B cell (primary cell): ENCODE results near the gene PSD4. TPM values are rescaled to one million over a fixed set of nuclear protein-coding genes. Genes with fewer than 3 reads are reported as not detected.

Source experiments
- ATAC-seq: fragments of 200-7000 bp; cut with Tn5 transposase; one replicate; pipeline ENCODE4 v1.10.0; 2021; ENCODE audit warnings: low read depth, mild to moderate bottlenecking, moderate number of reproducible peaks, moderate library complexity
- CTCF ChIA-PET: fragments of 350-600 bp; sonication (Branson Sonifier 250); formaldehyde crosslinking; loops from one replicate; lab custom pipeline; 2021; ENCODE audit warnings: antibody characterized with exemption, inconsistent platforms; lab: Charles Lee
- POLR2A ChIA-PET: fragments of 350-600 bp; sonication (Branson Sonifier 250); formaldehyde crosslinking; loops from one replicate; lab custom pipeline; 2021; ENCODE audit warnings: antibody characterized with exemption; lab: Charles Lee
- DNase-seq: peaks from one replicate; pipeline ENCODE4 v3.0.0; 2013
- H2AFZ ChIP-seq: 2 replicates; pipeline ENCODE4 v1.6.1; 2012; ENCODE audit warnings: mild to moderate bottlenecking, low read depth, low read length; ENCODE audit not compliant: insufficient read depth, poor library complexity, severe bottlenecking
- H3K27ac ChIP-seq, 2 donors: 1 replicate in 1 of 2; 2 replicates in 1 of 2; pipeline ENCODE4 v1.5.1; 2012 to 2013; ENCODE audit warnings: low read length in 2 of 2, mild to moderate bottlenecking in 2 of 2, moderate library complexity in 1 of 2
- H3K27me3 ChIP-seq, 4 experiments: fragments of 200-600 bp in 1 of 4; sonication (generic) in 1 of 4; replicated peaks in 1 of 4; 1 replicate in 2 of 4; 2 replicates in 2 of 4; pipeline versions ENCODE4 v1.6.1 to v1.7.0; 2013 to 2016; ENCODE audit warnings: low read length in 3 of 4, mild to moderate bottlenecking in 2 of 4, mixed read lengths in 1 of 4, moderate library complexity in 1 of 4; ENCODE audit not compliant: insufficient read depth in 4 of 4, control insufficient read depth in 3 of 4; ENCODE audit errors: control extremely low read depth in 1 of 4
- H3K36me3 ChIP-seq, 2 experiments: replicated peaks in 1 of 2; 1 replicate in 1 of 2; 2 replicates in 1 of 2; pipeline versions ENCODE4 v1.6.1 to v1.7.1; 2013; ENCODE audit warnings: low read length in 1 of 2; ENCODE audit not compliant: insufficient read depth in 2 of 2, control insufficient read depth in 1 of 2; ENCODE audit errors: control extremely low read depth in 1 of 2, extremely low read depth in 1 of 2
- H3K4me1 ChIP-seq, 2 donors: fragments of 200-600 bp in 1 of 2; sonication (generic) in 1 of 2; 1 replicate in 1 of 2; 2 replicates in 1 of 2; pipeline versions ENCODE4 v1.5.1 to v1.6.1; 2013 to 2017; ENCODE audit warnings: low read length in 2 of 2; ENCODE audit not compliant: control insufficient read depth in 2 of 2, insufficient read depth in 2 of 2
- H3K4me2 ChIP-seq: replicated peaks from 2 replicates; pipeline ENCODE3; 2012; ENCODE audit warnings: mild to moderate bottlenecking, low read depth, low read length; ENCODE audit not compliant: poor library complexity, severe bottlenecking
- H3K4me3 ChIP-seq, 5 experiments: fragments of 200-600 bp in 1 of 5; sonication (generic) in 1 of 5; 1 replicate in 3 of 5; 2 replicates in 2 of 5; pipeline versions ENCODE4 v1.5.1 to v1.7.0; 2011 to 2016; ENCODE audit warnings: low read length in 4 of 5, mild to moderate bottlenecking in 4 of 5, low read depth in 2 of 5, control low read depth in 1 of 5, moderate library complexity in 1 of 5; ENCODE audit not compliant: insufficient read depth in 1 of 5; ENCODE audit errors: control extremely low read depth in 1 of 5, extremely low read depth in 1 of 5
- H3K79me2 ChIP-seq: fragments of 200-600 bp; sonication (generic); one replicate; pipeline ENCODE4 v1.6.0; 2016; ENCODE audit warnings: low read length; ENCODE audit not compliant: control insufficient read depth, insufficient read depth
- H3K9ac ChIP-seq: fragments of 200-600 bp; sonication (generic); 2 replicates; pipeline ENCODE4 v1.6.1; 2017; ENCODE audit warnings: mild to moderate bottlenecking, low read length, moderate library complexity
- H3K9me3 ChIP-seq, 3 donors: one replicate each; pipeline versions ENCODE4 v1.6.1 to v1.7.1; 2013; ENCODE audit warnings: low read length in 2 of 3; ENCODE audit not compliant: control insufficient read depth in 2 of 3, insufficient read depth in 1 of 3; ENCODE audit errors: control extremely low read depth in 1 of 3
- H4K20me1 ChIP-seq: 2 replicates; pipeline ENCODE4 v1.6.0; 2012; ENCODE audit warnings: mild to moderate bottlenecking, low read length; ENCODE audit not compliant: insufficient read depth, control insufficient read depth, poor library complexity, severe bottlenecking
- H3K27ac Mint-ChIP-seq: one replicate; pipeline ENCODE4 v1.8.0; 2021; ENCODE audit warnings: mixed read lengths
- H3K27me3 Mint-ChIP-seq: one replicate; pipeline ENCODE4 v1.8.0; 2021; ENCODE audit warnings: mixed read lengths
- H3K4me1 Mint-ChIP-seq: one replicate; pipeline ENCODE4 v1.8.0; 2021; ENCODE audit warnings: mixed read lengths
- H3K4me3 Mint-ChIP-seq: one replicate; pipeline ENCODE4 v1.8.0; 2021; ENCODE audit warnings: mixed read lengths
- H3K9me3 Mint-ChIP-seq: one replicate; pipeline ENCODE4 v1.8.0; 2022; ENCODE audit warnings: mixed read lengths; ENCODE audit not compliant: insufficient read depth
- CTCF ChIP-seq: fragments of 200-600 bp; IDR thresholded peaks from one replicate; pipeline ENCODE4 v1.8.0; 2022; ENCODE audit warnings: antibody characterized with exemption, mild to moderate bottlenecking
- EZH2 ChIP-seq: IDR thresholded peaks from 2 replicates; pipeline ENCODE4 v1.6.1; 2012; ENCODE audit warnings: borderline replicate concordance, low read depth, mild to moderate bottlenecking, moderate library complexity, low read length; ENCODE audit not compliant: insufficient read depth, poor library complexity, severe bottlenecking
- WGBS: methylation state at CpG from one replicate; pipeline ENCODE4 v1.1.5; 2013; ENCODE audit warnings: missing lambda C conversion rate; ENCODE audit not compliant: insufficient coverage; 5-methylcytosine and 5-hydroxymethylcytosine counted together
- intact Hi-C: fragments of 100-400 bp; cut with micrococcal nuclease; formaldehyde crosslinking; loops from one replicate; pipeline ENCODE4 v1.10.0; 2022
- polyA plus RNA-seq: library from polyadenylated mRNA; depleted of rRNA; stranded (reverse); fragments of >200 nt; gene quantifications from 2 replicates; pipeline ENCODE4 v1.2.3, GENCODE V29; 2012
- total RNA-seq, 2 donors: library from RNA; stranded (reverse); fragments of 120-200 nt in 1 of 2; gene quantifications; 1 replicate in 1 of 2; 2 replicates in 1 of 2; pipeline versions ENCODE4 v1.2.3 to v1.2.4, GENCODE V29; 2013 to 2022

Gene PSD4
- total and polyA plus RNA-seq, 2 donors (not counting 1 experiment from before 2014, with no cell fraction given): 87.1 to 203 TPM

GRCh38 chr2:113178069-113178746 lies 4.4 kb downstream of the PSD4 start:
- no peak overlapping the region for H3K4me3 ChIP-seq
- peaks cover 100% of the 10 kb centered on the region for H3K79me2 ChIP-seq
- no peaks in the 10 kb centered on the region for H3K27me3 ChIP-seq
- H2AFZ ChIP-seq: no peak overlapping the region
- ATAC-seq (no peak), DNase-seq (no peak)
- ChIA-PET CTCF (interaction anchor here (14.9 to 18.3 kb wide), 2 partner anchors 23 to 39 kb away, joined by 257 to 327 read pairs; no protein-coding TSS in a partner anchor), POLR2A (interaction anchor here (0.7 kb wide), 1 partner anchor 33 kb away, joined by 3 read pairs; no protein-coding TSS in a partner anchor)
- no peaks in the 10 kb centered on the region for H3K9me3 ChIP-seq
- WGBS: 91% methylated on average over 6 of the region's 11 CpGs
- peak overlapping the region; percentile 14 for H3K4me3 Mint-ChIP-seq
- H3K4me2 ChIP-seq: peak overlapping the region; percentile 61
- H3K4me1 Mint-ChIP-seq: peaks cover 94% of the 10 kb centered on the region
- peaks cover 0 to 66% of the 10 kb centered on the region in 2 experiments for H3K36me3 ChIP-seq
- peak overlapping the region in 1 of 2 donors; percentile 91 for H3K27ac ChIP-seq
- intact Hi-C loops: loop anchor here (10.0 kb wide), 1 partner anchor 1123 kb away; the partner anchor contains the start of gene TMEM87B
- peak overlapping the region; percentile 73 for H3K27ac Mint-ChIP-seq
- TF ChIP-seq EZH2: no peak
- no peak for TF ChIP-seq CTCF
- no peak overlapping the region for H3K9ac ChIP-seq
- H3K27me3 Mint-ChIP-seq: no peaks in the 10 kb centered on the region
- peaks cover 88% of the 10 kb centered on the region for H4K20me1 ChIP-seq
- no peaks in the 10 kb centered on the region for H3K9me3 Mint-ChIP-seq
- H3K4me1 ChIP-seq: peaks cover 77 to 95% of the 10 kb centered on the region in 2 donors

- Mint-ChIP-seq H3K4me1 (peaks cover 94% of the 10 kb centered on the region), H3K4me3 (peak overlapping the region; percentile 14), H3K27me3 (no peaks in the 10 kb centered on the region), H3K9me3 (no peaks in the 10 kb centered on the region), H3K27ac (peak overlapping the region; percentile 73)
- Histone ChIP-seq H3K36me3 (peaks cover 0 to 72% of the 10 kb centered on the region in 2 experiments), H3K4me3 (no peak overlapping the region), H3K79me2 (peaks cover 100% of the 10 kb centered on the region), H2AFZ (no peak overlapping the region), H3K27me3 (no peaks in the 10 kb centered on the region), H3K9me3 (no peaks in the 10 kb centered on the region), H3K9ac (no peak overlapping the region), H3K27ac (peak overlapping the region in 1 of 2 donors; percentile 73), H4K20me1 (peaks cover 94% of the 10 kb centered on the region), H3K4me2 (peak overlapping the region; percentile 61), H3K4me1 (peaks cover 73 to 96% of the 10 kb centered on the region in 2 donors)
- CTCF ChIA-PET: interaction anchor here (14.9 to 18.3 kb wide), 2 partner anchors 22 to 40 kb away, joined by 257 to 327 read pairs; no protein-coding TSS in a partner anchor
- no peak for TF ChIP-seq CTCF
- no peak for TF ChIP-seq EZH2
- intact Hi-C loops: loop anchor here (10.0 kb wide), 1 partner anchor 1124 kb away; the partner anchor contains the start of gene TMEM87B
- no CpG with 5 or more reads among the region's 4 CpGs for WGBS
- DNase-seq (no peak), ATAC-seq (no peak)
- POLR2A ChIA-PET: interaction anchor here (0.7 kb wide), 1 partner anchor 33 kb away, joined by 3 read pairs; no protein-coding TSS in a partner anchor
These were observed 5.1 kb downstream of the PSD4 start for GRCh38 chr2:113178891-113179290.
